A549 treated with ZK216348 at 1 μM for 4 hours (cell line): ENCODE measurements around the gene PRRC1. TPM values are rescaled to one million over a fixed set of nuclear protein-coding genes. Genes with fewer than 3 reads are reported as not detected.

ENCODE experiments used
- total RNA-seq: library from RNA; stranded (reverse); fragments of 200-300 nt; extraction: Qiagen RNA extraction; gene quantifications from 5 replicates; pipeline ENCODE4 v1.2.3, GENCODE V29; 2022; ENCODE audit warnings: low read depth

The PRRC1 gene
- 36.1 to 56.1 TPM (median 47.3 TPM) in 5 replicates for total RNA-seq

GRCh38 chr5:127517480-127518318 is at the start of gene PRRC1:
Gene PRRC1, plus strand, starts transcription at chr5:127517640. Its CDS starts 5,840 bp downstream, at chr5:127523480.

Other genes starting within 250 kb of the PRRC1 start
- not detected in 5 replicates for gene MEGF10, start 226.8 kb upstream of the PRRC1 start, total RNA-seq
- not detected in 5 replicates for gene CTXN3, start 131.4 kb downstream of the PRRC1 start, total RNA-seq
- not detected in 5 replicates for gene CCDC192, start 185.8 kb downstream of the PRRC1 start, total RNA-seq